Testis (tissue), 2 donors: ENCODE results near the gene TAF5L.

ENCODE experiments used
- POLR2A ChIP-seq: fragments of 450-650 bp; IDR thresholded peaks from one replicate; pipeline ENCODE4 v1.6.1; 2017; ENCODE audit warnings: antibody characterized with exemption, mild to moderate bottlenecking, moderate library complexity
- TF ChIP-seq, protein P1 (sequence below), 3 experiments: fragments of 450-650 bp in 2 of 3; fragments of 200-600 bp in 1 of 3; sonication (generic) in 1 of 3; IDR thresholded peaks; one replicate each; pipeline ENCODE4 v1.5.1; 2016 to 2019; ENCODE audit warnings: antibody characterized with exemption in 3 of 3, mild to moderate bottlenecking in 2 of 3, moderate library complexity in 1 of 3

DNA sequence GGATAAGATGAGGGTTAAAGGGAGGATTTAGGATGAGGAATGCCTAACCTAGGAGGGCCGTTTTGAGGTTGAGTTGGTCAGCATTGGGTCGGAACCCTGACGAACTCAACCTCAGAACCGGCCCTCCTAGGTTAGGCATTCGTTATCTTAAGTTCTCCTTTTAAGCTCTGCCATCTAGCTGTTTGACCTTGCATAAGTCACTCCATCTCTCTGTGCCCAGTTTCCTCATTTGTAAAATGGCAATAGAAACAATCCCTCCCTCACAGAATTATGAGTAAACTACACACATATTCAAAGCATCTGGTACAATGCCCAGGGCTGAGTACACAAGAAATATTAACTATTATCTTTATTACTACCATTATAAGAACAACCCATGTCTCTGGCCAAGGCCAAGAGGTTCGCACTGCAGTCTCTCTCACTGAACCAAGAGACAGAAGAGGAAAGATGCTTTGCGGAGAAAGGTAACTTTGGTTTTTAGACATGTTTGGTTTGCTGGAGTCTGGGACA is 72.2 kb downstream of the TAF5L start:
- TF ChIP-seq, protein P1, sequence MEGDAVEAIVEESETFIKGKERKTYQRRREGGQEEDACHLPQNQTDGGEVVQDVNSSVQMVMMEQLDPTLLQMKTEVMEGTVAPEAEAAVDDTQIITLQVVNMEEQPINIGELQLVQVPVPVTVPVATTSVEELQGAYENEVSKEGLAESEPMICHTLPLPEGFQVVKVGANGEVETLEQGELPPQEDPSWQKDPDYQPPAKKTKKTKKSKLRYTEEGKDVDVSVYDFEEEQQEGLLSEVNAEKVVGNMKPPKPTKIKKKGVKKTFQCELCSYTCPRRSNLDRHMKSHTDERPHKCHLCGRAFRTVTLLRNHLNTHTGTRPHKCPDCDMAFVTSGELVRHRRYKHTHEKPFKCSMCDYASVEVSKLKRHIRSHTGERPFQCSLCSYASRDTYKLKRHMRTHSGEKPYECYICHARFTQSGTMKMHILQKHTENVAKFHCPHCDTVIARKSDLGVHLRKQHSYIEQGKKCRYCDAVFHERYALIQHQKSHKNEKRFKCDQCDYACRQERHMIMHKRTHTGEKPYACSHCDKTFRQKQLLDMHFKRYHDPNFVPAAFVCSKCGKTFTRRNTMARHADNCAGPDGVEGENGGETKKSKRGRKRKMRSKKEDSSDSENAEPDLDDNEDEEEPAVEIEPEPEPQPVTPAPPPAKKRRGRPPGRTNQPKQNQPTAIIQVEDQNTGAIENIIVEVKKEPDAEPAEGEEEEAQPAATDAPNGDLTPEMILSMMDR (IDR thresholded peaks at IDR 0.05), result no peak
- no peak for TF ChIP-seq POLR2A
